Measurements from ENCODE around the gene AFAP1L2.
"Not testable (repeated sequence)": the region's sequence is repeated elsewhere in the genome, so short reads cannot be mapped to it uniquely, and the experiment has no call there.

The AFAP1L2 gene

GRCh38 chr10:114359041-114359952 is 45.0 kb downstream of the AFAP1L2 start:
- no peak for DNase-seq

- DNase-seq = no peak
These were observed 46.7 kb downstream of the AFAP1L2 start for GRCh38 chr10:114357515-114357996.

GRCh38 chr10:114356751-114357514 is 47.4 kb downstream of the AFAP1L2 start:
- DNase-seq = no peak

GRCh38 chr10:114356126-114356525 is 48.2 kb downstream of the AFAP1L2 start:
- no peak for DNase-seq

- no peak for DNase-seq
These were observed 50.9 kb downstream of the AFAP1L2 start for GRCh38 chr10:114353383-114353782.

GRCh38 chr10:114352653-114353298 is 51.5 kb downstream of the AFAP1L2 start:
- DNase-seq = no peak

GRCh38 chr10:114350751-114351150 is 53.6 kb downstream of the AFAP1L2 start:
- DNase-seq = no peak

GRCh38 chr10:114349522-114350215 is 54.6 kb downstream of the AFAP1L2 start:
- DNase-seq = no peak

GRCh38 chr10:114349071-114349470 is 55.2 kb downstream of the AFAP1L2 start:
- not testable (repeated sequence) for DNase-seq

GRCh38 chr10:114347791-114348190 is 56.5 kb downstream of the AFAP1L2 start:
- no peak for DNase-seq

- DNase-seq = no peak
These were observed 57.1 kb downstream of the AFAP1L2 start for GRCh38 chr10:114347241-114347640.

- DNase-seq = no peak
These were observed 57.9 kb downstream of the AFAP1L2 start for GRCh38 chr10:114346176-114347031.

- no peak for DNase-seq
These were observed 58.6 kb downstream of the AFAP1L2 start for GRCh38 chr10:114345701-114346100.

- DNase-seq = no peak
These were observed 60.4 kb downstream of the AFAP1L2 start for GRCh38 chr10:114343623-114344505.

- DNase-seq = no peak
These were observed 61.3 kb downstream of the AFAP1L2 start for GRCh38 chr10:114342976-114343375.

GRCh38 chr10:114340816-114341215 is 63.5 kb downstream of the AFAP1L2 start:
- no peak for DNase-seq

- DNase-seq = no peak
These were observed 66.5 kb downstream of the AFAP1L2 start for GRCh38 chr10:114337510-114338462.

- DNase-seq = no peak
These were observed 67.3 kb downstream of the AFAP1L2 start for GRCh38 chr10:114336823-114337509.

- DNase-seq = no peak
These were observed 68.7 kb downstream of the AFAP1L2 start for GRCh38 chr10:114335614-114336013.

Data from CD4-positive, alpha-beta T cell treated with Interleukin-6 for 4 hours (primary cell).